Measurements from ENCODE around the gene CEBPZOS.

The CEBPZOS gene

DNA sequence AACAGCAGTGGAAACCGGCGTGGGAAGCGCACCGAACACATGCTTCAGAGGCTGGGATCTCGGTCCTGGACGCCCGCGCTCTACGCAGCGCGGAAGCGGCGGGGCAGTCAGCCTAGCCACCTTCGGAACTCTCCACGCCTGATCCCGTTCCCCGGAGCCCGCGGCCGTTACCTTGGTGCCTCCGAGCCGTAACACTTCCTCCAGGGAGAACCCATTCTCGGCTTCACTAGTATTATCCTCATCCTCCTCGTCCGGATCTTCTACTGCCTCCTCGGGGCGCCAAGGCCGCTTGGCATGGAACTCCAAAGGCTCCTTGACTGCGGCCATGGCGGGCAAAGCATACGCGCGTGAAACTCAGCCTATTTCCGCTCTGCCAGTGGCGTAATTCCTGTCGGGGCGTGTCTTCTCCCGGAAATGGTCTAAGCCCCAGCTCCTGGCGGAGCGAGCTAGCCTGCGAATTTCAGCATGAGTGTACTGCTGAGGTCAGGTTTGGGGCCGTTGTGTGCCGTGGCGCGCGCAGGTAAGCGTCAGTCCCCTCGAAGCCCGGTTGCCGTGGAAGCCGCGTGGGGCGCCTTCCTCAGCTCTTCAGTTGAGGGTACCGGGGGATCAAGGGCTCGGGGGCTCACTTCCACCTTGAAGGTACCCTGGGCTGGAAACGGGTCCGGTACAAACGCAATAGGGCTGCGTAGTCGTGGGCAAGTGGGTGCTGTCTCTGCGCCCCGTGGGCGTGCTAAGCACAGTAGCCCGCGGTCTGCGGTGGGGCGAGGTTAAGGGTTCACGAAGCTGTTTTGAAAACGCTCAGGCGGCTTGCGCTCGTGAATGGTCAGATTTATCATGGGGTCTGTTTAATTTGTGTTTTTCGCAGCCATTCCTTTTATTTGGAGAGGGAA, 35.2 kb downstream of the CEBPZOS start, which contains the start of the genes CEBPZ and NDUFAF7 (continued):
- TF ChIP-seq YY1 (tag by site-specific recombination; IDR thresholded peaks at IDR 0.05) (peak; percentile 80; the same call in 1 of the 2 replicates), ZNF404 (tag by site-specific recombination; IDR thresholded peaks at IDR 0.05) (no peak)
- TF ChIP-seq, protein P1, sequence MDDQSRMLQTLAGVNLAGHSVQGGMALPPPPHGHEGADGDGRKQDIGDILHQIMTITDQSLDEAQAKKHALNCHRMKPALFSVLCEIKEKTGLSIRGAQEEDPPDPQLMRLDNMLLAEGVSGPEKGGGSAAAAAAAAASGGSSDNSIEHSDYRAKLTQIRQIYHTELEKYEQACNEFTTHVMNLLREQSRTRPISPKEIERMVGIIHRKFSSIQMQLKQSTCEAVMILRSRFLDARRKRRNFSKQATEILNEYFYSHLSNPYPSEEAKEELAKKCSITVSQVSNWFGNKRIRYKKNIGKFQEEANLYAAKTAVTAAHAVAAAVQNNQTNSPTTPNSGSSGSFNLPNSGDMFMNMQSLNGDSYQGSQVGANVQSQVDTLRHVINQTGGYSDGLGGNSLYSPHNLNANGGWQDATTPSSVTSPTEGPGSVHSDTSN (CRISPR knock-in tag; IDR thresholded peaks at IDR 0.05) = peak; percentile 92

DNA sequence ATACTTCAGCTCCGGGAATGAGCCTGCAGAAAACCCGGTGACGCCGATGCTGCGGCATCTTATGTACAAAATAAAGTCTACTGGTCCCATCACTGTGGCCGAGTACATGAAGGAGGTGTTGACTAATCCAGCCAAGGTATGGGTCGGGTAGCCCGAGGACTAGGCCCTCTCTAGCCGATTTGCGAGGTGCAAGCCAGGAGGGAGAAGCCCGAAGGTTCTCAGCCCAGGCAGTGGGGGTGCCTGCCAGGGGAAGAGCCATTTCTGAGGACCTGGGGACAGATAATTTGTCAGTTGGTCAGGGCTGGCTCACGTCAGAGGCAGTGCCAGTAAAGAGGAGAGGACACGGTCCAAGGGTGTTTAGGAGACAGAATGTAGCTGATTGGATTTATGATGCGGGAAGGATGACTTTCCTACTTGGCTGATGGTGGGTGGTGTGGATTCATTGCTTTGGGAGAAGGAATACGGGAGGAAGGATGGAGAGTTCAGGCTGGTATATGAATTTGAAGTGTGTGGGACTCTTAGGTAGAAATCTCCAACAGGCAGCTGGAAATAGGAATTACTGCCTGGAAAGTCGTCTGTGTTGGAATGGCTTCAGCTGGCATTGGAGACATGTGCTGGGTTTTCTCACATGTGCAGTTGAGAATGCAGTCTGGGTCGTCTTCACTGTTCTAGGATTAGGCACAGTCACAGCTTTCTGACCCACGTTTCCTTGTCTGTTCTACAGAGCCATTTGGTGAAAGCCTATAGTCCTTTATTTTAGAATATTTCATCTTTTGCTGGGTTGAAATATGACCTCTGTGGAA, 36.0 kb downstream of the CEBPZOS start:
- Histone ChIP-seq H3K27ac (ENCODE audit: extremely low read depth, low read depth, low read length) (peak overlapping the region; percentile 79; the same call in 1 of the 2 replicates), H3K4me1 (ENCODE audit: control insufficient read depth, insufficient read depth, low read length) (peaks cover 5% of the 10 kb centered on the region; the same call in 1 of the 2 replicates), H3K36me3 (ENCODE audit: control insufficient read depth in 2 of 2, insufficient read depth in 1 of 2, low read length in 2 of 2) (peaks cover 23 to 32% of the 10 kb centered on the region in 2 experiments), H3K9me3 (ENCODE audit: control insufficient read depth, insufficient read depth, low read depth, low read length) (no peaks in the 10 kb centered on the region), H3K4me3 (ENCODE audit: low read depth, low read length) (peak overlapping the region; percentile 76)
- CTCF ChIA-PET = interaction anchor here (1.4 kb wide), 1 partner anchor 54 kb away, joined by 3 read pairs; no protein-coding TSS in a partner anchor
- POLR2A ChIA-PET = interaction anchor here (0.6 to 1.4 kb wide), 10 partner anchors 9 to 421 kb away, joined by 3 to 7 read pairs (median 3); partner anchors contain the start of genes CEBPZOS, EIF2AK2 and PRKD3
- TF ChIP-seq ZNF585B (tag by site-specific recombination; IDR thresholded peaks at IDR 0.05) = 0 out of 2 replicates have a peak, but pooled peaks have one; percentile 13
- TF ChIP-seq ZNF707 (tag by site-specific recombination; IDR thresholded peaks at IDR 0.05) = no peak
- TF ChIP-seq ZNF600 (tag by site-specific recombination; IDR thresholded peaks at IDR 0.05) = peak; percentile 19; the same call in 1 of the 2 replicates
- no peak for TF ChIP-seq ZFP3 (tag by site-specific recombination; IDR thresholded peaks at IDR 0.05; ENCODE audit: low read depth)
- TF ChIP-seq ZBTB20 (tag by site-specific recombination; IDR thresholded peaks at IDR 0.05) = peak; percentile 1; the same call in 1 of the 2 replicates
- TF ChIP-seq ZNF335 (tag by site-specific recombination; conservative IDR thresholded peaks at IDR 0.05) = peak; percentile 15; the same call in 1 of the 2 replicates
- peak; percentile 63 for TF ChIP-seq ZNF341 (tag by site-specific recombination; IDR thresholded peaks at IDR 0.05; ENCODE audit: low read depth)
- TF ChIP-seq, protein P2, sequence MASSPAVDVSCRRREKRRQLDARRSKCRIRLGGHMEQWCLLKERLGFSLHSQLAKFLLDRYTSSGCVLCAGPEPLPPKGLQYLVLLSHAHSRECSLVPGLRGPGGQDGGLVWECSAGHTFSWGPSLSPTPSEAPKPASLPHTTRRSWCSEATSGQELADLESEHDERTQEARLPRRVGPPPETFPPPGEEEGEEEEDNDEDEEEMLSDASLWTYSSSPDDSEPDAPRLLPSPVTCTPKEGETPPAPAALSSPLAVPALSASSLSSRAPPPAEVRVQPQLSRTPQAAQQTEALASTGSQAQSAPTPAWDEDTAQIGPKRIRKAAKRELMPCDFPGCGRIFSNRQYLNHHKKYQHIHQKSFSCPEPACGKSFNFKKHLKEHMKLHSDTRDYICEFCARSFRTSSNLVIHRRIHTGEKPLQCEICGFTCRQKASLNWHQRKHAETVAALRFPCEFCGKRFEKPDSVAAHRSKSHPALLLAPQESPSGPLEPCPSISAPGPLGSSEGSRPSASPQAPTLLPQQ (tag by site-specific recombination; IDR thresholded peaks at IDR 0.05) = 0 out of 2 replicates have a peak, but pooled peaks have one; percentile 1
- TF ChIP-seq, protein P3, sequence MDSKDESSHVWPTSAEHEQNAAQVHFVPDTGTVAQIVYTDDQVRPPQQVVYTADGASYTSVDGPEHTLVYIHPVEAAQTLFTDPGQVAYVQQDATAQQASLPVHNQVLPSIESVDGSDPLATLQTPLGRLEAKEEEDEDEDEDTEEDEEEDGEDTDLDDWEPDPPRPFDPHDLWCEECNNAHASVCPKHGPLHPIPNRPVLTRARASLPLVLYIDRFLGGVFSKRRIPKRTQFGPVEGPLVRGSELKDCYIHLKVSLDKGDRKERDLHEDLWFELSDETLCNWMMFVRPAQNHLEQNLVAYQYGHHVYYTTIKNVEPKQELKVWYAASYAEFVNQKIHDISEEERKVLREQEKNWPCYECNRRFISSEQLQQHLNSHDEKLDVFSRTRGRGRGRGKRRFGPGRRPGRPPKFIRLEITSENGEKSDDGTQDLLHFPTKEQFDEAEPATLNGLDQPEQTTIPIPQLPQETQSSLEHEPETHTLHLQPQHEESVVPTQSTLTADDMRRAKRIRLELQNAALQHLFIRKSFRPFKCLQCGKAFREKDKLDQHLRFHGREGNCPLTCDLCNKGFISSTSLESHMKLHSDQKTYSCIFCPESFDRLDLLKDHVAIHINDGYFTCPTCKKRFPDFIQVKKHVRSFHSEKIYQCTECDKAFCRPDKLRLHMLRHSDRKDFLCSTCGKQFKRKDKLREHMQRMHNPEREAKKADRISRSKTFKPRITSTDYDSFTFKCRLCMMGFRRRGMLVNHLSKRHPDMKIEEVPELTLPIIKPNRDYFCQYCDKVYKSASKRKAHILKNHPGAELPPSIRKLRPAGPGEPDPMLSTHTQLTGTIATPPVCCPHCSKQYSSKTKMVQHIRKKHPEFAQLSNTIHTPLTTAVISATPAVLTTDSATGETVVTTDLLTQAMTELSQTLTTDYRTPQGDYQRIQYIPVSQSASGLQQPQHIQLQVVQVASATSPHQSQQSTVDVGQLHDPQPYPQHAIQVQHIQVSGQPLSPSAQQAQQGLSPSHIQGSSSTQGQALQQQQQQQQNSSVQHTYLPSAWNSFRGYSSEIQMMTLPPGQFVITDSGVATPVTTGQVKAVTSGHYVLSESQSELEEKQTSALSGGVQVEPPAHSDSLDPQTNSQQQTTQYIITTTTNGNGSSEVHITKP (tag by site-specific recombination; IDR thresholded peaks at IDR 0.05) = no peak

DNA sequence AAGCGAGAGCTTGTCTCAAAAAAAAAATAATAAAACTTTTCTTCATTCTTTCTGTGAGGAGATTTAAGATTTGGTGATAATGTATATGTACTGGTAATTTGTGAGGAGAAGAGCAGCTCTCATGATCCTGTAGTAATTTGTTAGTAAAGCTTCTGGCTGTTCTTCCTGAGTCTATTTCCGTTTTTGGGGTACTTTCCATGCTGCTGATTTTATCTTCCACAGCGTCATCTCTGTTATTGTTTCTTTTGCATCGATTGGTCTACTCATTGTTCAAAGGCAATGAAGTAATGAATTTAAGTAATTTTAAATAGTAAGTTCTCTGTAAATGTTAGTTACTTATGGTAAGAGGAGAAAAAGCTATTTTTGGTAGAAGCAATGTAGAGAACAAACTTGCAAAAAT, 47.1 kb downstream of the CEBPZOS start:
- ChIA-PET POLR2A (no interaction called here), CTCF (interaction anchor here (0.6 to 0.7 kb wide), 2 partner anchors 10 to 789 kb away, joined by 3 read pairs; no protein-coding TSS in a partner anchor)
- Histone ChIP-seq H3K4me3 (ENCODE audit: low read depth, low read length) (no peak overlapping the region), H3K36me3 (ENCODE audit: control insufficient read depth in 2 of 2, insufficient read depth in 1 of 2, low read length in 2 of 2) (peaks cover 50 to 89% of the 10 kb centered on the region in 2 experiments), H3K4me1 (ENCODE audit: control insufficient read depth, insufficient read depth, low read length) (no peaks in the 10 kb centered on the region), H3K9me3 (ENCODE audit: control insufficient read depth, insufficient read depth, low read depth, low read length) (no peaks in the 10 kb centered on the region), H3K27ac (ENCODE audit: extremely low read depth, low read depth, low read length) (no peak overlapping the region)
- TF ChIP-seq ZNF433 (tag by site-specific recombination; IDR thresholded peaks at IDR 0.05; ENCODE audit: low read depth) (no peak), KLF10 (tag by site-specific recombination; IDR thresholded peaks at IDR 0.05) (no peak), ZNF585B (tag by site-specific recombination; IDR thresholded peaks at IDR 0.05) (no peak), ZIC2 (tag by site-specific recombination; IDR thresholded peaks at IDR 0.05) (no peak), ZNF426 (tag by site-specific recombination; IDR thresholded peaks at IDR 0.05) (no peak), ZNF214 (tag by site-specific recombination; IDR thresholded peaks at IDR 0.05; ENCODE audit: borderline replicate concordance) (no peak), ZXDB (tag by site-specific recombination; IDR thresholded peaks at IDR 0.05) (no peak), ZNF140 (tag by site-specific recombination; IDR thresholded peaks at IDR 0.05) (no peak), ZNF768 (tag by site-specific recombination; IDR thresholded peaks at IDR 0.05) (no peak)
- TF ChIP-seq, protein P4, sequence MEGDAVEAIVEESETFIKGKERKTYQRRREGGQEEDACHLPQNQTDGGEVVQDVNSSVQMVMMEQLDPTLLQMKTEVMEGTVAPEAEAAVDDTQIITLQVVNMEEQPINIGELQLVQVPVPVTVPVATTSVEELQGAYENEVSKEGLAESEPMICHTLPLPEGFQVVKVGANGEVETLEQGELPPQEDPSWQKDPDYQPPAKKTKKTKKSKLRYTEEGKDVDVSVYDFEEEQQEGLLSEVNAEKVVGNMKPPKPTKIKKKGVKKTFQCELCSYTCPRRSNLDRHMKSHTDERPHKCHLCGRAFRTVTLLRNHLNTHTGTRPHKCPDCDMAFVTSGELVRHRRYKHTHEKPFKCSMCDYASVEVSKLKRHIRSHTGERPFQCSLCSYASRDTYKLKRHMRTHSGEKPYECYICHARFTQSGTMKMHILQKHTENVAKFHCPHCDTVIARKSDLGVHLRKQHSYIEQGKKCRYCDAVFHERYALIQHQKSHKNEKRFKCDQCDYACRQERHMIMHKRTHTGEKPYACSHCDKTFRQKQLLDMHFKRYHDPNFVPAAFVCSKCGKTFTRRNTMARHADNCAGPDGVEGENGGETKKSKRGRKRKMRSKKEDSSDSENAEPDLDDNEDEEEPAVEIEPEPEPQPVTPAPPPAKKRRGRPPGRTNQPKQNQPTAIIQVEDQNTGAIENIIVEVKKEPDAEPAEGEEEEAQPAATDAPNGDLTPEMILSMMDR (tag by site-specific recombination; IDR thresholded peaks at IDR 0.05) = no peak

Measured in HEK293 (cell line).